ENCODE measurements around the gene CELF2.

GRCh38 chr10:10976652-10977051, 41.0 kb upstream of the CELF2 start:
- TF ChIP-seq CTCF (conservative IDR thresholded peaks at IDR 0.05; ENCODE audit: low read depth, low read length): no peak
- TF ChIP-seq EZH2 (IDR thresholded peaks at IDR 0.05; ENCODE audit: borderline replicate concordance, low read depth, low read length, poor library complexity, severe bottlenecking): no peak
